HEK293 (cell line): ENCODE results near the gene TTC34.

Experiments
- CTCF ChIA-PET: fragments of 350-600 bp; formaldehyde crosslinking; extraction: SDS; loops from one replicate; lab custom pipeline; 2021; ENCODE audit warnings: antibody characterized with exemption; lab: Yijun Ruan, JAX
- POLR2A ChIA-PET: fragments of 300-600 bp; formaldehyde crosslinking; extraction: SDS; loops from one replicate; lab custom pipeline; 2020; ENCODE audit warnings: antibody characterized with exemption, inconsistent platforms; lab: Yijun Ruan, JAX
- H3K27ac ChIP-seq: fragments of 200-500 bp; sonication (Bioruptor generic); 2 replicates; pipeline ENCODE4 v1.5.1; 2014; ENCODE audit warnings: low read depth, low read length, control low read depth, inconsistent platforms; ENCODE audit errors: extremely low read depth
- H3K36me3 ChIP-seq, 2 experiments: fragments of 200-500 bp in 1 of 2; sonication (Bioruptor generic) in 1 of 2; 1 replicate in 1 of 2; 2 replicates in 1 of 2; pipeline ENCODE4 v1.5.1; 2014 to 2017; ENCODE audit warnings: inconsistent platforms in 2 of 2, low read length in 2 of 2; ENCODE audit not compliant: control insufficient read depth in 2 of 2, insufficient read depth in 1 of 2
- H3K4me1 ChIP-seq: fragments of 200-500 bp; sonication (Bioruptor generic); 2 replicates; pipeline ENCODE4 v1.5.1; 2014; ENCODE audit warnings: mild to moderate bottlenecking, low read length, inconsistent platforms; ENCODE audit not compliant: control insufficient read depth, insufficient read depth
- H3K4me3 ChIP-seq: 2 replicates; pipeline ENCODE4 v1.5.1; 2011; ENCODE audit warnings: low read depth, mild to moderate bottlenecking, control low read depth, low read length, moderate library complexity
- H3K9me3 ChIP-seq: fragments of 200-500 bp; sonication (Bioruptor generic); 2 replicates; pipeline ENCODE4 v1.5.1; 2014; ENCODE audit warnings: low read depth, low read length, inconsistent platforms; ENCODE audit not compliant: control insufficient read depth, insufficient read depth
- EGR2 ChIP-seq: fragments of 450-650 bp; formaldehyde crosslinking; IDR thresholded peaks from 2 replicates; pipeline ENCODE4 v1.5.1; 2016; ENCODE audit warnings: low read depth, missing biosample characterization, missing genetic modification characterization
- WT1 ChIP-seq: fragments of 450-650 bp; formaldehyde crosslinking; IDR thresholded peaks from 2 replicates; pipeline ENCODE4 v1.5.1; 2016; ENCODE audit warnings: missing biosample characterization, missing genetic modification characterization
- ZBTB20 ChIP-seq: fragments of 450-650 bp; formaldehyde crosslinking; IDR thresholded peaks from 2 replicates; pipeline ENCODE4 v1.5.1; 2016; ENCODE audit warnings: missing biosample characterization, missing genetic modification characterization
- ZNF157 ChIP-seq: fragments of 450-650 bp; formaldehyde crosslinking; IDR thresholded peaks from 2 replicates; pipeline ENCODE4 v1.5.1; 2016; ENCODE audit warnings: missing biosample characterization, missing genetic modification characterization
- ZNF221 ChIP-seq: fragments of 450-650 bp; formaldehyde crosslinking; IDR thresholded peaks from 2 replicates; pipeline ENCODE4 v1.5.1; 2017; ENCODE audit warnings: missing biosample characterization, missing genetic modification characterization, borderline replicate concordance
- ZNF239 ChIP-seq: fragments of 450-650 bp; formaldehyde crosslinking; IDR thresholded peaks from 2 replicates; pipeline ENCODE4 v1.5.1; 2016; ENCODE audit warnings: missing biosample characterization, missing genetic modification characterization
- ZNF311 ChIP-seq: fragments of 450-650 bp; formaldehyde crosslinking; IDR thresholded peaks from 2 replicates; pipeline ENCODE4 v1.5.1; 2017; ENCODE audit warnings: missing biosample characterization, missing genetic modification characterization, borderline replicate concordance
- ZNF398 ChIP-seq: fragments of 450-650 bp; formaldehyde crosslinking; IDR thresholded peaks from 2 replicates; pipeline ENCODE4 v1.5.1; 2017; ENCODE audit warnings: missing biosample characterization, missing genetic modification characterization
- ZNF518A ChIP-seq: fragments of 450-650 bp; formaldehyde crosslinking; conservative IDR thresholded peaks from 2 replicates; pipeline ENCODE4 v1.5.1; 2016; ENCODE audit warnings: low read depth, missing biosample characterization, missing genetic modification characterization
- ZNF623 ChIP-seq: fragments of 450-650 bp; formaldehyde crosslinking; IDR thresholded peaks from 2 replicates; pipeline ENCODE4 v1.5.1; 2016; ENCODE audit warnings: missing biosample characterization, missing genetic modification characterization
- ZNF76 ChIP-seq: fragments of 450-650 bp; formaldehyde crosslinking; IDR thresholded peaks from 2 replicates; pipeline ENCODE4; 2016; ENCODE audit warnings: low read depth, missing biosample characterization, missing genetic modification characterization, borderline replicate concordance
- ZNF768 ChIP-seq: fragments of 450-650 bp; formaldehyde crosslinking; IDR thresholded peaks from 2 replicates; pipeline ENCODE4 v1.5.1; 2018; ENCODE audit warnings: missing biosample characterization, mild to moderate bottlenecking, missing genetic modification characterization
- ZNF837 ChIP-seq: fragments of 450-650 bp; formaldehyde crosslinking; IDR thresholded peaks from 2 replicates; pipeline ENCODE4 v1.5.1; 2016; ENCODE audit warnings: missing biosample characterization, missing genetic modification characterization
- ZNF843 ChIP-seq: fragments of 450-650 bp; formaldehyde crosslinking; IDR thresholded peaks from 2 replicates; pipeline ENCODE4 v1.5.1; 2016; ENCODE audit warnings: missing biosample characterization, missing genetic modification characterization
- TF ChIP-seq, protein P1 (sequence below): fragments of 450-650 bp; formaldehyde crosslinking; IDR thresholded peaks from 2 replicates; pipeline ENCODE4 v1.5.1; 2016; ENCODE audit warnings: missing biosample characterization, missing genetic modification characterization
- TF ChIP-seq, protein P2 (sequence below): fragments of 450-650 bp; formaldehyde crosslinking; IDR thresholded peaks from 2 replicates; pipeline ENCODE4 v1.5.1; 2016; ENCODE audit warnings: missing biosample characterization, missing genetic modification characterization
- TF ChIP-seq, protein P3 (sequence below): fragments of 450-650 bp; formaldehyde crosslinking; conservative IDR thresholded peaks from 2 replicates; pipeline ENCODE4 v1.5.1; 2016; ENCODE audit warnings: low read depth, missing biosample characterization, missing genetic modification characterization
- TF ChIP-seq, protein P4 (sequence below): fragments of 450-650 bp; IDR thresholded peaks from 2 replicates; pipeline ENCODE4 v1.5.1; 2018; ENCODE audit warnings: missing biosample characterization, missing genetic modification characterization

Gene TTC34

GRCh38 chr1:2833454-2834145 is 32.1 kb upstream of the TTC34 start:
- no peaks in the 10 kb centered on the region for H3K36me3 ChIP-seq
- POLR2A ChIA-PET = no interaction called here
- H3K9me3 ChIP-seq = no peaks in the 10 kb centered on the region
- CTCF ChIA-PET = no interaction called here
- no peak overlapping the region for H3K4me3 ChIP-seq
- no peak overlapping the region for H3K27ac ChIP-seq
- no peaks in the 10 kb centered on the region for H3K4me1 ChIP-seq
- TF ChIP-seq ZNF76 (tag by site-specific recombination) (no peak), ZNF843 (tag by site-specific recombination) (no peak)
- TF ChIP-seq, all 188 proteins: peak for 0

- Histone ChIP-seq H3K4me3 (no peak overlapping the region), H3K36me3 (no peaks in the 10 kb centered on the region), H3K4me1 (no peaks in the 10 kb centered on the region), H3K9me3 (no peaks in the 10 kb centered on the region), H3K27ac (no peak overlapping the region)
- ChIA-PET CTCF (no interaction called here), POLR2A (no interaction called here)
- TF ChIP-seq ZNF837 (tag by site-specific recombination) (no peak), EGR2 (tag by site-specific recombination) (no peak), ZNF239 (tag by site-specific recombination) (no peak), ZBTB20 (tag by site-specific recombination) (no peak), ZNF768 (tag by site-specific recombination) (no peak), ZNF157 (tag by site-specific recombination) (no peak), ZNF623 (tag by site-specific recombination) (no peak), ZNF311 (no peak), WT1 (no peak), ZNF518A (tag by site-specific recombination) (no peak), ZNF398 (tag by site-specific recombination) (no peak), ZNF221 (tag by site-specific recombination) (no peak)
- TF ChIP-seq, protein P1, sequence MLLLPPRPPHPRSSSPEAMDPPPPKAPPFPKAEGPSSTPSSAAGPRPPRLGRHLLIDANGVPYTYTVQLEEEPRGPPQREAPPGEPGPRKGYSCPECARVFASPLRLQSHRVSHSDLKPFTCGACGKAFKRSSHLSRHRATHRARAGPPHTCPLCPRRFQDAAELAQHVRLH (tag by site-specific recombination) = no peak
- TF ChIP-seq, protein P2, sequence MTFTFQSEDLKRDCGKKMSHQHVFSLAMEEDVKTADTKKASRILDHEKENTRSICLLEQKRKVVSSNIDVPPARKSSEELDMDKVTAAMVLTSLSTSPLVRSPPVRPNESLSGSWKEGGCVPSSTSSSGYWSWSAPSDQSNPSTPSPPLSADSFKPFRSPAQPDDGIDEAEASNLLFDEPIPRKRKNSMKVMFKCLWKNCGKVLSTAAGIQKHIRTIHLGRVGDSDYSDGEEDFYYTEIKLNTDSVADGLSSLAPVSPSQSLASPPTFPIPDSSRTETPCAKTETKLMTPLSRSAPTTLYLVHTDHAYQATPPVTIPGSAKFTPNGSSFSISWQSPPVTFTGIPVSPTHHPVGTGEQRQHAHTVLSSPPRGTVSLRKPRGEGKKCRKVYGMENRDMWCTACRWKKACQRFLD (tag by site-specific recombination) = no peak
- TF ChIP-seq, protein P3, sequence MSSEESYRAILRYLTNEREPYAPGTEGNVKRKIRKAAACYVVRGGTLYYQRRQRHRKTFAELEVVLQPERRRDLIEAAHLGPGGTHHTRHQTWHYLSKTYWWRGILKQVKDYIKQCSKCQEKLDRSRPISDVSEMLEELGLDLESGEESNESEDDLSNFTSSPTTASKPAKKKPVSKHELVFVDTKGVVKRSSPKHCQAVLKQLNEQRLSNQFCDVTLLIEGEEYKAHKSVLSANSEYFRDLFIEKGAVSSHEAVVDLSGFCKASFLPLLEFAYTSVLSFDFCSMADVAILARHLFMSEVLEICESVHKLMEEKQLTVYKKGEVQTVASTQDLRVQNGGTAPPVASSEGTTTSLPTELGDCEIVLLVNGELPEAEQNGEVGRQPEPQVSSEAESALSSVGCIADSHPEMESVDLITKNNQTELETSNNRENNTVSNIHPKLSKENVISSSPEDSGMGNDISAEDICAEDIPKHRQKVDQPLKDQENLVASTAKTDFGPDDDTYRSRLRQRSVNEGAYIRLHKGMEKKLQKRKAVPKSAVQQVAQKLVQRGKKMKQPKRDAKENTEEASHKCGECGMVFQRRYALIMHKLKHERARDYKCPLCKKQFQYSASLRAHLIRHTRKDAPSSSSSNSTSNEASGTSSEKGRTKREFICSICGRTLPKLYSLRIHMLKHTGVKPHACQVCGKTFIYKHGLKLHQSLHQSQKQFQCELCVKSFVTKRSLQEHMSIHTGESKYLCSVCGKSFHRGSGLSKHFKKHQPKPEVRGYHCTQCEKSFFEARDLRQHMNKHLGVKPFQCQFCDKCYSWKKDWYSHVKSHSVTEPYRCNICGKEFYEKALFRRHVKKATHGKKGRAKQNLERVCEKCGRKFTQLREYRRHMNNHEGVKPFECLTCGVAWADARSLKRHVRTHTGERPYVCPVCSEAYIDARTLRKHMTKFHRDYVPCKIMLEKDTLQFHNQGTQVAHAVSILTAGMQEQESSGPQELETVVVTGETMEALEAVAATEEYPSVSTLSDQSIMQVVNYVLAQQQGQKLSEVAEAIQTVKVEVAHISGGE (tag by site-specific recombination) = no peak
- TF ChIP-seq, protein P4, sequence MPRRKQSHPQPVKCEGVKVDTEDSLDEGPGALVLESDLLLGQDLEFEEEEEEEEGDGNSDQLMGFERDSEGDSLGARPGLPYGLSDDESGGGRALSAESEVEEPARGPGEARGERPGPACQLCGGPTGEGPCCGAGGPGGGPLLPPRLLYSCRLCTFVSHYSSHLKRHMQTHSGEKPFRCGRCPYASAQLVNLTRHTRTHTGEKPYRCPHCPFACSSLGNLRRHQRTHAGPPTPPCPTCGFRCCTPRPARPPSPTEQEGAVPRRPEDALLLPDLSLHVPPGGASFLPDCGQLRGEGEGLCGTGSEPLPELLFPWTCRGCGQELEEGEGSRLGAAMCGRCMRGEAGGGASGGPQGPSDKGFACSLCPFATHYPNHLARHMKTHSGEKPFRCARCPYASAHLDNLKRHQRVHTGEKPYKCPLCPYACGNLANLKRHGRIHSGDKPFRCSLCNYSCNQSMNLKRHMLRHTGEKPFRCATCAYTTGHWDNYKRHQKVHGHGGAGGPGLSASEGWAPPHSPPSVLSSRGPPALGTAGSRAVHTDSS = no peak
These were observed 31.3 kb upstream of the TTC34 start for GRCh38 chr1:2832506-2833453.
